ENCODE results near the gene CCL3.

CCL3 gene

DNA sequence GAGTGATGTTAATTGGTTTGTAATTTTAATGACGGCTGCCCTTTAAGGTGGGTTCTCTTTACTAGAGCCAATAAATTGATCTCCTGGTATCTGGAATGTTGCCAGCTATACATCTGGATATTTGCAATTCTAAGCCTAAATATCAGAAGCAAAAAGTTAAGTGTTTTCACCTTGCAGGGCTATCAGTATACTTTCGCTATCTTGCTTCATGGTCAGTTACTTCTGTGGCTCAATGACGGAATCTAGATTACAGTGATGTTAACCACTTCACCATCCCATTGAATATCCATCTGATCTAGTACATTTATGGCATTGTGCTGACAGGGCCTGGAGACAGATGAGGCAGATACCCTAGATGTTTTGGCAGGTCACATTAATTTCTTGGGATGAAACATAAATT, 42.0 kb upstream of the CCL3 start:
- TF ChIP-seq, protein P1, sequence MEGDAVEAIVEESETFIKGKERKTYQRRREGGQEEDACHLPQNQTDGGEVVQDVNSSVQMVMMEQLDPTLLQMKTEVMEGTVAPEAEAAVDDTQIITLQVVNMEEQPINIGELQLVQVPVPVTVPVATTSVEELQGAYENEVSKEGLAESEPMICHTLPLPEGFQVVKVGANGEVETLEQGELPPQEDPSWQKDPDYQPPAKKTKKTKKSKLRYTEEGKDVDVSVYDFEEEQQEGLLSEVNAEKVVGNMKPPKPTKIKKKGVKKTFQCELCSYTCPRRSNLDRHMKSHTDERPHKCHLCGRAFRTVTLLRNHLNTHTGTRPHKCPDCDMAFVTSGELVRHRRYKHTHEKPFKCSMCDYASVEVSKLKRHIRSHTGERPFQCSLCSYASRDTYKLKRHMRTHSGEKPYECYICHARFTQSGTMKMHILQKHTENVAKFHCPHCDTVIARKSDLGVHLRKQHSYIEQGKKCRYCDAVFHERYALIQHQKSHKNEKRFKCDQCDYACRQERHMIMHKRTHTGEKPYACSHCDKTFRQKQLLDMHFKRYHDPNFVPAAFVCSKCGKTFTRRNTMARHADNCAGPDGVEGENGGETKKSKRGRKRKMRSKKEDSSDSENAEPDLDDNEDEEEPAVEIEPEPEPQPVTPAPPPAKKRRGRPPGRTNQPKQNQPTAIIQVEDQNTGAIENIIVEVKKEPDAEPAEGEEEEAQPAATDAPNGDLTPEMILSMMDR (IDR thresholded peaks at IDR 0.05; ENCODE audit: control insufficient read depth, extremely low read depth, insufficient read depth): no peak
- H3K4me3 ChIP-seq (ENCODE audit: low read depth, low read length): no peak overlapping the region
- DNase-seq (ENCODE audit: low read depth): no peak

DNA sequence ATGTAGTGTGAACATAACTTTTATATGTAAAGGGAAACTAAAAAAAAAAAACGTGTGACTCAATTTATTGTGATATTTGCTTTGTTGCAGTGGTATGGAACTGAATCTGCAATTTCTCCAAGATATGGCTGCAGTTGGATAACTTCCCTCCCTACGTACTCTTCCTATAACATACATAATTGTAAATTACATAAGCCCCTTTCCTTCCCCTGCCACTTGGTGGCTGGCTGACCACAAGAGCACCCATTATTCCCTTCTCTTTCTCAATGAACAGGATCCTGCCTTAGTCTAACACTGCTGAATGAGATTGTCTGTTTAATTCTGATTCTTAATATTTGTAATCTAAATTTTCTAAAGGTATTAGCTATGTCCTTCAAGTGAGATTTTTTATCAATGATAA, 41.5 kb upstream of the CCL3 start:
- no peak for DNase-seq (ENCODE audit: low read depth)
- TF ChIP-seq, protein P1 (IDR thresholded peaks at IDR 0.05; ENCODE audit: control insufficient read depth, extremely low read depth, insufficient read depth): no peak
- no peak overlapping the region for H3K4me3 ChIP-seq (ENCODE audit: low read depth, low read length)

DNA sequence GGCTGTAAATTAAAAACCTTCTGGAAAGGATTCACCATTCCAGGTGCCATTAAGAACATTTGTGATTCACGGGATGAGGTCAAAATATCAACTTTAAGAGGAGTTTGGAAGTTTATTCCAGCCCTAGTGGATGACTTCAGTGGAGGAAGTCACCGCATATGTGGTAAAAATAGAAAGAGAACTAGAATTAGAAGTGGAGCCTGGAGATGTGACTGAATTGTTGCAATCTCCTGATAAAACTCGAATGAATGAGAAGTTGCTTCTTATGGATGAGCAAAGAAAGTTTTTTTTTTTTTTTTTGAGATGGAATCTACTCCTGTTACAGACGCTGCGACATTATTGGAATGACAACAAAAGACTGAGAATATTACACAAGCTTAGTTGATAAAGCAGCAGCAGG, 40.4 kb upstream of the CCL3 start:
- DNase-seq (ENCODE audit: low read depth): no peak
- TF ChIP-seq, protein P1 (IDR thresholded peaks at IDR 0.05; ENCODE audit: control insufficient read depth, extremely low read depth, insufficient read depth): no peak
- no peak overlapping the region for H3K4me3 ChIP-seq (ENCODE audit: low read depth, low read length)

DNA sequence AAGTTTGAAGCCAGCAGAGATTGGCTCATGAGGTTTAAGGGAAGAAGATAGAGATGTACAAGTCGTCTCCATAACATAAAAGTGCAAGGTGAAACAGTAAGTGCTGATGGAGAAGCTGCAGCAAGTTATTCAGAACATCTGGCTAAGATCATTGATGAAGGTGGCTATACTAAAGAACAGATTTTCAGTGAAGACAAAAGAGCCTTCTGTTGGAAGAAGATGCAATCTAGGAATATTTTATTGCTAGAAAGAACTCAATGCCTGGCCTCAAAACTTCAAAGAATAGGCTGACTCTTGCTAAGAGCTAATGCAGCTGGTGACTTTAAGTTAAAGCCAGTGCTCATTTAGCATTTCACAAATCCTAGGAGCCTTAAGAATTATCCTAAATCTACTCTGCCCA, 39.7 kb upstream of the CCL3 start:
- no peak overlapping the region for H3K4me3 ChIP-seq (ENCODE audit: low read depth, low read length)
- no peak for DNase-seq (ENCODE audit: low read depth)
- TF ChIP-seq, protein P1 (IDR thresholded peaks at IDR 0.05; ENCODE audit: control insufficient read depth, extremely low read depth, insufficient read depth): no peak

DNA sequence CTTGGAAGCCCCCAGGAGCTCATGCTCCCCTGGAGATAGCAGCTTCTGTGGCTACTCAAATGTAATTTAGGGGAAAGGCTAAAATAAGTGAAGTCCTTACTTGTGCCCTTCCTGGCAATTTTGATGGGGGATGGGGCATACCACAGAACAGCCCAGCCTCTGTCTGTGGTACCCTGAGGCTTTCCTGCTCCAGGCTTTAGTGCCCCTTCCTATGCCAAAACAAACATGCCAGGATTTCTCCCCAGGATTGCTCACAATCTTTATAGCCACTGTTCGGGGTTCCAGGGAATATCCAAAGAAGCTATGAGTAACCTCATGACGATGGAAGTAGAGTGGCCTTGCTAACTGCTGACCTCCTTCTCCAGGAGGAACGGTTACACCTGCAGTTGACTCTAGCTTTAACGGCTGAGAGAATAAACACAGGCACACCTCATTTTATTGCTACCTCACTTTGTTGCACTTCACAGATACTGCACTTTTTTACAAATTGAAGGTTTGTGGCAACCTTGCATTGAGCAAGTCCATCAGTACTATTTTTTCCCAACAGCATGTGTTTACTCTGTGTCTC, 38.6 kb upstream of the CCL3 start:
- no peak overlapping the region for H3K4me3 ChIP-seq (ENCODE audit: low read depth, low read length)
- no peak for DNase-seq (ENCODE audit: low read depth)
- TF ChIP-seq, protein P1 (IDR thresholded peaks at IDR 0.05; ENCODE audit: control insufficient read depth, extremely low read depth, insufficient read depth): no peak

DNA sequence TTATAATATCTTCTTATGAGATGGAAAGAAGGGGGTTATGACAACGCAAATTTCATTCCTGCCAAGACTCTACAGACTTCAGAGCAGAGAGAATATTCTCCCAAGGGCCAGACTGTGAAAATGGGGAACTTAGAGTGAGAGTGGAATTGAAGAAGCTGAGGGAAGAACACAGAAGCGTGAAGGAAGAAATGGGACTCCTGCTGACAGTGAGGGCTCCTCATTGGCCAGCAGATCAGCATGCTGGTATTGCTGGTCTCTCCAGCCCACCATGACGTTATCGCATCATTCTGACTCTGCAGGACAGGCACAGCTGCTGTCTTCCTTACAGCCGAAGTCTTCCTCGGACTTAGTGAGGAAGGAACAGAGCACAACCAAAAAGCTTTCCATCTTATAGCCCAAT, 38.0 kb upstream of the CCL3 start:
- no peak overlapping the region for H3K4me3 ChIP-seq (ENCODE audit: low read depth, low read length)
- DNase-seq (ENCODE audit: low read depth): no peak
- TF ChIP-seq, protein P1 (IDR thresholded peaks at IDR 0.05; ENCODE audit: control insufficient read depth, extremely low read depth, insufficient read depth): no peak

DNA sequence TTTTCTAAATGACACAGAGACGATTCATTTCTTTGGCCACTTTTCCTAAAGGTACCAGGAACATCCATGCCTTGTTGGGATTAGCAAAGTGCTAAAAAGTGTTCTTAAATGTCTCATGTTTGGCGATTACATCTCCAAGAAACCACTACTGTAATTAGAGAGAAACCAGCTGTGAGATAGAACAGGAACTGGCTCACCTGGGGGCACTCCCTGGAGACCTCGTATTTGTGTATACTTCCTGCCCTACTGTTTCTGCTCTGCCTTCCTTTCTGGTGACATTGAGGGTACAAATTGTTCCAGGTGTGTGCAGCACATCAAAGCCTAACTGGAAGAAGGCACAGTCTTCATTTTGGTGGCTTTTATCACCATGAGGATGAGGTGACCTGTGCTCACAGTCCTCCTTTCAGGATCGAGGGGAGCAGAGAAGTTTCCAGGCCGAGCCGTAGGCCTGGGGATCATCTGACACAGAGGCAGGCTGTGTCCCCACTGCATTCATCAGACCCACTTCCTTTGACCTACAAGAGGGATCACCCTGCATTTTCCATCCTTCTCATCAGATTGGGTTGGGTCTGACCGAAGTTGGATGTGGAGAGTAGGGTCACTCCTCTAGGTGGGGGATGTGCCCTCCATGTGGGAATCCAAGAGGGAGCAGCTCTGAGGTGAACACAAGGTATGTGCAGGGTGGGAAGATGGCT, 37.4 kb upstream of the CCL3 start:
- TF ChIP-seq, protein P1 (IDR thresholded peaks at IDR 0.05; ENCODE audit: control insufficient read depth, extremely low read depth, insufficient read depth): no peak
- H3K4me3 ChIP-seq (ENCODE audit: low read depth, low read length): no peak overlapping the region
- no peak for DNase-seq (ENCODE audit: low read depth)

All from LNCaP clone FGC (cell line).